Fibroblast of villous mesenchyme (primary cell): Measurements from ENCODE around the gene PLXDC2. TPM values are rescaled to one million over a fixed set of nuclear protein-coding genes. Genes with fewer than 3 reads are reported as not detected.
"Not testable (repeated sequence)": the region's sequence is repeated elsewhere in the genome, so short reads cannot be mapped to it uniquely, and the experiment has no call there.

Experiments used
- DNase-seq: peaks from one replicate; pipeline ENCODE4 v3.0.0-alpha.2; 2010; ENCODE audit warnings: low read depth
- H3K4me3 ChIP-seq: 2 replicates; pipeline ENCODE4 v1.5.1; 2011; ENCODE audit warnings: low read depth, mild to moderate bottlenecking, low read length
- CTCF ChIP-seq: IDR thresholded peaks from 2 replicates; pipeline ENCODE4 v1.5.1; 2012; ENCODE audit warnings: low read depth, mild to moderate bottlenecking, low read length; ENCODE audit not compliant: insufficient read depth
- total RNA-seq: library from RNA; depleted of rRNA; stranded (reverse); fragments of >200 nt; gene quantifications from 2 replicates; pipeline ENCODE4 v1.2.3, GENCODE V29; 2012

PLXDC2 gene
- 12.6 and 19.0 TPM in 2 replicates for total RNA-seq

- H3K4me3 ChIP-seq, result peak within 1 kb of the TSS; percentile 78
- peak; percentile 68 for DNase-seq
- TF ChIP-seq CTCF, result no peak
Measured at GRCh38 chr10:19816411-19817230, at the start of gene PLXDC2. TSS of gene PLXDC2 (plus strand) at chr10:19816432.

GRCh38 chr10:19767876-19768275, 48.4 kb upstream of the PLXDC2 start:
- TF ChIP-seq CTCF, result no peak
- DNase-seq, result no peak
- no peak overlapping the region for H3K4me3 ChIP-seq

GRCh38 chr10:19769826-19770225, 46.4 kb upstream of the PLXDC2 start:
- DNase-seq, H3K4me3 ChIP-seq: not testable (repeated sequence)

GRCh38 chr10:19772972-19773371, 43.3 kb upstream of the PLXDC2 start:
- DNase-seq, result peak; percentile 41
- no peak for TF ChIP-seq CTCF
- H3K4me3 ChIP-seq, result no peak overlapping the region

- no peak overlapping the region for H3K4me3 ChIP-seq
- TF ChIP-seq CTCF, result no peak
- no peak for DNase-seq
Measured at GRCh38 chr10:19775296-19775695, 40.9 kb upstream of the PLXDC2 start.

- TF ChIP-seq CTCF, result no peak
- no peak for DNase-seq
- no peak overlapping the region for H3K4me3 ChIP-seq
Measured at GRCh38 chr10:19777806-19778205, 38.4 kb upstream of the PLXDC2 start.

- no peak for TF ChIP-seq CTCF
- no peak overlapping the region for H3K4me3 ChIP-seq
- peak; percentile 16 for DNase-seq
Measured at GRCh38 chr10:19778996-19779395, 37.2 kb upstream of the PLXDC2 start.
